ENCODE data around the gene SERTAD2.

SERTAD2 gene

DNA sequence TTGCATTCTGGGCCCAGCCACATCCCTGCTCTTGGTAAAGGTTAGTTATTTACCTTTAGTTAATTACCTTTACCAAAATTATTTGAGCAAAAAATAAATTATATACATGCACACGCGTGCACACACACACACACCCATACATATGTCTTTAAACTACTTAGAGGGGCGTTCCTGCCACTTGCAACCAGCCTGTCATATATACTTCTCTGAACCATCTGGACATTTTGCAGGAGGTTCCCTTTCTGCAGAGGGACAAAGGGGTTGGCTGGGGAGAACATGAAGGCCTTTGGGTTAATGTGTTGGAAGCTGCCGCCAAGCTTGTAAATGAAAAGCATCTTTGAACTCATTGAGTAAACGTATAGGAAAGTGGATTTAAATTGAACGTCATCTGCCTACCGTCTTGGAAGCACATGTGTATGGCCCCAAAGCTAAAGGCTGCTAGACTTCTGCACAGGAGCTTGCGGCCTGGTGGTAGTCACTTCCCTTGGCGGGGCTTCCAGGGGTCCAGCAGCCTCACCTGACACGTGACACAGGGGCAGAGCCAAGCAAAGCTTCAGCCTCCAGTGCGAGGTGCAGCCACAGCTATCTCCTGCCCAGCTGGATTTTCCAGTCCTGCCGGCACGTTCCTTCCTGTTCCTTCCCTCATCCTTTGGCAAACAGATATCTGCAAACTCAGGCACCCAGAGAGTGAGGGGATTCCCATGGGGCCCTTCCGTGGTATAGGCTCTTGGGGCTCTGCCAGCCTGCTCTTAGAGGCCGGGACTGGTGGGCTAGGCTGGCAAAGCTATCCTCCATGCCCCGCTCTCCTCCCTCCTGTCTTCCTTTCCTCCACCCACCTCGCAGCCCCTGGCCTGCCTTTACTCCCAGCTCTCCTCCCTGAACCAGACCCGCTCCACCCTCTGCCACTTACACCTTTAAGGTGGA lies 46.1 kb downstream of the SERTAD2 start:
- no peak for DNase-seq

DNA sequence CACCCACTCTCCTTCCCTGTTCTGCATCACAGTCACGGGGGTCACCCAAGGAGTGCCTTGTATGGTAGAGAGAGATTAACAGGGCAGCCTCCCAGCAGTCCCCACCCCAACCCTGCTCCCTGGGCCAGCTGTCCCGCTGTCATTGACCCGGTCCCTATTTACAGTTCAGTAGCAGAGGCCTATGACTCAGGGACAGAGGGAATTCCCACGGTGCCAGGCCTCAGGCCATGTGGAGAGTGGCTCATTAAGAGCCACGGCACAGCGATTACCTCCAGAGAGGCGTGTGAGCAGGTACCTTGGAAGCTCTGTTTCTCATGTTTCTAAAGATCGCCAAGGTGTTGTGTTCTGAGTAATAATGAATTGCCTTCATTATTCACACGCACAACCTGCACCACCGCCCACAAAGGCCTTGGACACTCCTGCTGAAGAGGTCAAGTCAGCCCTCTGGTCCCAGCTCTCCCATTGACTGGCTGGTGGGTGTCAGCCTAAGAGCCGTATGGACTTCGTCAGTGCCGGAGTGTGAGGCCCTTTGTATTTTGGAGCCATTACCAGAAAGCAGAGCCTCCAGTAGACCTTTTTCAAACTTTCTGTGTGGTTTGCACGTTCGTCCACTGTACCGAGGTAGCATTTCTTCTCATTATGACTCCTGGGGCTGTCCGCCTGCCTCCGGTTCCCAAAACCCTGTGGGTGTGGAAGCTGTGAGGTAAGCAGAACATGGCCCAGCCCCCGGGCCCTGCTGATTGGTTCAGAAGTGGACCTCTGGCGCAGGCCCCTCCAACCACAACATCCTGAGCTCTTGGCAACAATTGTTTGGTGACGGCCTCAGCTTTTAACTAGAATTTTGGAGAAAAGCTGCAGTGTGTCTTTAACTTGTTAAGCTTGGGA lies 47.0 kb downstream of the SERTAD2 start:
- DNase-seq: no peak

GRCh38 chr2:64605991-64606478 lies 47.7 kb downstream of the SERTAD2 start:
- DNase-seq: no peak

DNA sequence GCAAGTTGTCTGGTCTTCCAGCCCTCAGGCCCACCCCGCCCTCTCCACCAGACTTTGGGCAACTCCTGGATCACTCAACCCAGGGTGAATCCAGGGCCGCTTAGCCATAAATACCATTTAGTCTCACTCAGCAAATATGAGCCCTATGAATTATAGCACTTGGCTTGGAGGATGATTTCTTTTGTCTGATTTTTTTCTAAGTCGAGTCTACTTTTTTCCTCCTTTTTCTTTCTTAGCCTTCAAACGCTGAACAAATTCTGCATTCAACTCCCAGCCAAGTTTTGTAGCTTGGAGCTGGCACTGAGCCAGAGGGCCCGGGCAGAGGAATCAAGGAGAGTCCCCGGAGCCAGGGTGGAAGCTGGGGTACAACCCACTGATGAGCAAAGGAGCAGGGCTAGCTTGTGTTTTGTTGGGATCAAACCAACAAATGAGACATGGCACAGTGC lies 48.7 kb downstream of the SERTAD2 start:
- DNase-seq: no peak

DNA sequence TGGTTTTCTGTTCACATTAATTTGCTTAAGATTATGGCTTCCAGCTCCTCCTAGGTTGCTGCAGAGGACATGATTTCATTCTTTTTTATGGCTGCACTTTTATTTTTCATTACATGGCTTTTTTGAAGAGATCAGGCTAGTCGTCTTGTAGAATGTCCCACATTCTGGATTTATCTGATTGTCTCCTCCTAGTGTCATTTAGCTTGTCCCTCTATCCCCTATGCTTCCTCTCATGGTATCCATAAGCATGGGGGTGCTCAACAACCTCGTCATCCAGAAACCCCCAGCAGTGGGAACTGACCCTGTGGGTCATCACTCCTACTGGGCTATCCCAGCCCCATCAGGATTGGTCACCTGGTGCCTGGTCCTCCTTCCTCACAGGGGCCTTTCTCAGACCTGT lies 49.6 kb downstream of the SERTAD2 start:
- no peak for DNase-seq

DNA sequence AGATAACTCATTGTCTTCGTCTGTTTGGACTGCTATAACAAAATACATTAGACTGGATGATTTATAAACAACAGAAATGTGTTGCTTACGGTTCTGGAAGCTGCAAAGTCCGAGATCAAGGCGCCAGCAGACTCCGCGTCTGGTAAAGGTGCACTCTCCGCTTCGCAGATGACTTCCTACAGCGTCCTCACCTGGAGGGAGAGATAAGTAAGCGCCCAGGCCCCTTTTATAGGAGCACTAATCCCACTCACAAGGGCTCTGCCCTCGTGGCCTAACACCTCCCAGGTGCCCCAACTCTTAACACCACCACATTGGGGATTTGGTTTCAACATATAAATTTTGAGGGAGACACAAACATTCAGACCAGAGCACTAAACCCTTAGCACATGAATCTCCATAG lies 51.3 kb downstream of the SERTAD2 start:
- DNase-seq: no peak

- no peak for DNase-seq
These were observed 51.8 kb downstream of the SERTAD2 start for GRCh38 chr2:64601785-64602391.

GRCh38 chr2:64601034-64601754 lies 52.5 kb downstream of the SERTAD2 start:
- DNase-seq: no peak

DNA sequence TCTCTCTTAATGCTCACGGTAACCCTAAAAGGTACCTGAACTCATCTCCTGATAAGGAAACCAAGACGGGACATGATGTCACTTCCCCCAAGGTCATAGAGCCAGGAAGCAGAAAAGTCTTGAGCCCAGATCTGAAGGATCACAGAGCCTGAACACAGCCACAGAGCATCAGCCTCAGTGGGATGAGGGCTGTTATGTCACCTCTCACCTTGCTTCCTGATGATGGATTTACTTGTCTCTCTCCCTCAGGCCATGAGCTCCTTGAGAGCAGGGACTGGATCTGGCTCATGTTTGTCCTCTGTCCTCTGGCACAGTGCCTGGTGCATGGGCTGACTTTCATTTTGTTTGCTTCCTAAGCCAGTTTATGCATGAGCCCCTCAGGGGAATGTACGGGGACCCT lies 54.2 kb downstream of the SERTAD2 start:
- no peak for DNase-seq

GRCh38 chr2:64598226-64598625 lies 55.5 kb downstream of the SERTAD2 start:
- no peak for DNase-seq

DNA sequence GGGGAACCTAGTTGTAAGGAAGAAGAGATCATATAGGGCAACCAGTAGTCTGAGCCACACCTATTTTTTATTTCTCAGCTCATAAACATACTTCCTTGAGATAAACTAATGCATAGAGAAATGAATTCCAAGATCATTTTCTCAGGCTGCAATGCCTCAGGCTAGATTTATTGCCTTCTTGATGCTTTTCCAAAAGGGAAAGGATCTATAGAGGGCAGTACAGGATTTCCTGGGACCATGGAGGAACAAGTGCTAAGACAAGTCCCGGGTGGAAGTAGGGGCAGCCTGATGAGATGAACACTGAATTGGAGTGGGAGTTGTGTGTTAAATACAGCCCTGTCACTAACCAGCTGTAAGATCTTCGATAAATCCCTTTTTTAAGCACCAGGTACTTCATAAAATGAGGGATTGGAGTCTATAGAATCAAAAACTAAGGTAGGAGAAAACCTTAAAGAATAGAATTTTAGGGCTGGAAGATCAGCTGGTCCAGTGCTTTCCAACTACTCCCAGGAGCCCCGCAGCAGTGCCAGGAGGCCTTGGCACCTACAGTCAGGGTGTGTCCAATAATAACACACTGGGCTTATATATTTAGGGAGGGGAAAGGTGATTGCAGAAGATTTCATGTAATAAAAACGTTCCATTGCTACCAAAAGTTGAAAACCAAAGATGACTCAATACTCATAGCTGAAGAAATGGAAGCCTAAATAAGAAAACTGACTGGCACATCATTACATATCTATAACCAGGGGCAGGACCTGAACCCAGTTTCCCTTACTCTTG lies 58.1 kb downstream of the SERTAD2 start:
- peak; percentile 16 for DNase-seq

GRCh38 chr2:64594226-64594989 lies 59.3 kb downstream of the SERTAD2 start:
- DNase-seq: no peak

- no peak for DNase-seq
These were observed 60.6 kb downstream of the SERTAD2 start for GRCh38 chr2:64593035-64593655.

DNA sequence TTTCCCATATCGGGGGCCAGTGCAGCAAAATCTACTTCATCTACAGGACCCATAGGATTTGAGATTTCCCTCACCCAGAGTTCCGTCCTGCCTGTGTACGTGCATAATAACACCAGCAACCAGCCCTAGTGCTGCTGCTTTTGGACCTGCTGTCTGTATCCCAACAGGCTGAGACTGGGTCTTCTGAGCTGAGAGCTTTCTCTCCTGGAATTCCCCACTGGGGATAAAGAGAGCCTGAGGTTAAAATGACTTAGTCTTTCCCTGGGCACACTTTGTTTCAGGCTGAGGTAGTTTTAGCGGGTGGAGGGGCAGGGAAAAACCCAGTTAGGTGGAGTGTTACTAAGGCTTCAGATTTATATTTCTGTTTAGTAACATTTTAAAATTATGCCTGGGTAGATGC lies 62.5 kb downstream of the SERTAD2 start:
- no peak for DNase-seq

DNA sequence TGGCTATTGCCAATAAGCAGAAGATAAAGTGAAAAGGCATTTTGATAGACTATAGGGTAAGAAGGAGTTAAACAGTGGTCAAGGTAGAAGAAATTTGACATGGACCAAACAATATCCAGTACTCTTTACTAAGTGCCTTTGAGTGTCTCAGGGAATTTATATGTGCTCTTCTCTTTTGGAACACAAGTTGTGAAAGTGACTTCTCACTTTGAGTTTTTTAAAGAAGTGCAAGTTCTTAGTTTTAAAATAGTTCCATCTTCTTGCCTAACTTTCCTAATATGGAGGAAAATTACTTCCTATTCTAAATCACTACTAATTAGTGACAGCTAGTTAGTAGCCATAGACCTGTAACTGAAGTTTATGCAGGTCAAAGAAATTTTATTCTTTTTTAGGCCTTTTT lies 66.2 kb downstream of the SERTAD2 start:
- no peak for DNase-seq

GRCh38 chr2:64586883-64587481 lies 66.7 kb downstream of the SERTAD2 start:
- peak; percentile 35 for DNase-seq

DNA sequence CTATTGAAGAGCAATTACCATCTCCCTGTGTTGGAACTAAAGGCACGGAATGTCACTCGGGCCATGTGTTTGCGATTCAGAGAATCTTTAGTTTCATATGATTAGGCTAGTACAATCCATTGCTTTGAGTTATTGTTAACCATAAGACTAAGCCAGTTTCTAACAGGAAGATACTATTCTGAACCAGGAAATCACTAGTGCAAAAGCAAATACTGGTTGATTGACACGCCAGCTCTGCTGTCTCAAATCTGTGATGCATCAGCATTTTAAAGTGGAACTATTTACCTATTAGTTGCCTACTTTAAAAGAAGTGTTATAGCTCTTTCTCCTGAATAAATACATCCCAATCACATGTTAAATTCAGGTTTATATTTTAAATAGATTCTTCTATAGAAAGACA lies 67.7 kb downstream of the SERTAD2 start:
- no peak for DNase-seq

DNA sequence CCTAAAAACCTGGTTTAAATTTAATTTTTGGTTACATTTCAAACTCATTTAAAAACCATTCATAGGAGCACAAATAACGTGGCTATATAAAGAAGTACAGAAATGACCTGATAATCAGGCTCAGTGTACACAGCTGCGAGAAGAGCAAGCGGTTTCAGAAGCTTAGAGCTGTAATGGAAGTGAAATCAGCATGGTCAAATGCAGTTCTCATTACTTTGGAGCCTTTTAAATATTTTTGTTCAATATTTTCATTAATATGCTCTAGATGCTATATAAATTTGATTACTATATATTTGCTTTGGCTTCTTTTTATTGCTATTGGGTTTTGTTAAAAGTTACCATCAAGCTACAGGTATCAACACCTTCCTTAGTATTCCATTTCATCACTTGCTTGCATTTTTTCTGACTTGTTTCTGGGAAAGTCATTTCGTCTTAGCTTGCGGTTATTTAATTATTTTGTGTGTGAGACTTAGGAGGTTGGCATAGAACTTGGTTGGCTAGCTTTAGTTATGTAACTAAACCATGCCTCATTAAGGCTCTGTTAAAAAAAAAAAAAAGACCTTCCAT lies 70.9 kb downstream of the SERTAD2 start:
- DNase-seq: no peak

- DNase-seq: no peak
These were observed 71.8 kb downstream of the SERTAD2 start for GRCh38 chr2:64581777-64582539.

Measured in NCI-H187 treated with DMSO at 0.1 percent for 48 hours (cell line).